ENCODE results near the gene EGR4. TPM values are rescaled to one million over a fixed set of nuclear protein-coding genes. Genes with fewer than 3 reads are reported as not detected.

EGR4 gene
- total RNA-seq: 0.12 TPM in 1 of 2 replicates, not detected in the other

GRCh38 chr2:73293534-73294171 lies at the start of gene EGR4:
Gene EGR4, minus strand, starts transcription at chr2:73293548. Its CDS starts 231 bp downstream, at chr2:73293317.

GRCh38 chr2:73284296-73285158 lies 8.8 kb downstream of the EGR4 start, which contains the start of gene FBXO41:
Gene FBXO41, minus strand, starts transcription at chr2:73284478. Its CDS starts 14,848 bp downstream, at chr2:73269630.

Small RNAs within 50 kb of the gene (small RNA-seq; reads per million reads assigned to genes)
- not detected for gene RNU6-111P

Other genes with a start within 250 kb of the EGR4 start
- 11.1 and 15.1 TPM in 2 replicates for gene SFXN5, start 221.8 kb downstream of the EGR4 start, total RNA-seq
- 94.9 and 96.9 TPM in 2 replicates for gene RAB11FIP5, start 180.6 kb downstream of the EGR4 start, total RNA-seq
- gene NOTO, start 91.0 kb downstream of the EGR4 start, total RNA-seq: not detected in 2 replicates
- gene SMYD5, start 79.3 kb downstream of the EGR4 start, total RNA-seq: 27.3 and 32.3 TPM in 2 replicates
- gene PRADC1, start 60.3 kb downstream of the EGR4 start, total RNA-seq: 14.3 and 17.6 TPM in 2 replicates
- gene CCT7, start 59.2 kb downstream of the EGR4 start, total RNA-seq: 166 and 183 TPM in 2 replicates
- 1.3 and 1.5 TPM in 2 replicates for gene FBXO41, start 9.1 kb downstream of the EGR4 start, total RNA-seq
- 21.3 and 29.4 TPM in 2 replicates for gene ALMS1, start 92.3 kb upstream of the EGR4 start, total RNA-seq

Data from hair follicle dermal papilla cell (primary cell).